Endothelial cell of umbilical vein (primary cell): ENCODE measurements around the gene SCTR. TPM values are rescaled to one million over a fixed set of nuclear protein-coding genes. Genes with fewer than 3 reads are reported as not detected.

Source experiments
- BruUV-seq: library from RNA; stranded (reverse); fragments of 400-500 nt; replicated peaks from 2 replicates; lab custom pipeline; 2021; lab: Mats Ljungman, UMichigan
- CTCF ChIA-PET: fragments of 300-600, 350-600 bp; sonication (Branson Sonifier 250); formaldehyde crosslinking; loops from one replicate; lab custom pipeline; 2021; ENCODE audit warnings: antibody characterized with exemption, inconsistent platforms; lab: Charles Lee
- POLR2A ChIA-PET: fragments of 300-600, 350-600 bp; sonication (Branson Sonifier 250); formaldehyde crosslinking; loops from one replicate; lab custom pipeline; 2021; ENCODE audit warnings: antibody characterized with exemption, inconsistent platforms; lab: Charles Lee
- DNase-seq: peaks from one replicate; pipeline ENCODE4 v3.0.0-alpha.2; 2011; ENCODE audit warnings: low read depth, low spot score
- FAIRE-seq: peaks from 2 replicates; lab custom pipeline; 2011; peaks lifted over from hg19 to GRCh38; lab: Jason Lieb, UNC
- H2AFZ ChIP-seq: 2 replicates; pipeline ENCODE4 v1.6.0; 2012; ENCODE audit warnings: low read depth, low read length, control low read depth, inconsistent platforms
- H3K27ac ChIP-seq: 2 replicates; pipeline ENCODE4 v1.5.1; 2011; ENCODE audit warnings: low read depth, mild to moderate bottlenecking, control low read depth, low read length, moderate library complexity; ENCODE audit not compliant: insufficient read depth
- H3K27me3 ChIP-seq, 2 experiments: 2 replicates each; pipeline versions ENCODE4 v1.6.0 to v1.6.1; 2011; ENCODE audit warnings: low read length in 2 of 2, mixed read lengths in 1 of 2; ENCODE audit not compliant: control insufficient read depth in 2 of 2, insufficient read depth in 2 of 2
- H3K36me3 ChIP-seq, 2 experiments: 2 replicates in 1 of 2; 3 replicates in 1 of 2; pipeline ENCODE4 v1.5.1; 2011; ENCODE audit warnings: low read length in 2 of 2, mild to moderate bottlenecking in 1 of 2, moderate library complexity in 1 of 2; ENCODE audit not compliant: control insufficient read depth in 2 of 2, insufficient read depth in 2 of 2; ENCODE audit errors: extremely low read depth in 1 of 2
- H3K4me1 ChIP-seq: 3 replicates; pipeline ENCODE4 v1.5.1; 2011; ENCODE audit warnings: mild to moderate bottlenecking, low read length; ENCODE audit not compliant: control insufficient read depth, insufficient read depth; ENCODE audit errors: extremely low read depth
- H3K4me2 ChIP-seq: 2 replicates; pipeline ENCODE4 v1.6.1; 2011; ENCODE audit warnings: low read length, control low read depth, mixed read lengths; ENCODE audit not compliant: insufficient read depth
- H3K4me3 ChIP-seq, 3 experiments: fragments of 200-600 bp in 1 of 3; sonication (generic), shearing (Covaris generic) in 1 of 3; replicated peaks in 1 of 3; 2 replicates each; pipeline ENCODE4 v1.5.1; 2011 to 2016; ENCODE audit warnings: control low read depth in 3 of 3, low read length in 3 of 3, mild to moderate bottlenecking in 2 of 3, inconsistent platforms in 1 of 3, low read depth in 1 of 3, moderate library complexity in 1 of 3; ENCODE audit not compliant: insufficient read depth in 1 of 3
- H3K79me2 ChIP-seq: 2 replicates; pipeline ENCODE4 v1.6.0; 2012; ENCODE audit warnings: low read length, inconsistent platforms; ENCODE audit not compliant: control insufficient read depth, insufficient read depth
- H3K9ac ChIP-seq: replicated peaks from 2 replicates; pipeline ENCODE3; 2011; ENCODE audit warnings: low read length, control low read depth; ENCODE audit not compliant: insufficient read depth; ENCODE audit errors: extremely low read depth
- H3K9me1 ChIP-seq: replicated peaks from 3 replicates; pipeline ENCODE4 v1.6.0; 2011; ENCODE audit warnings: mild to moderate bottlenecking, low read length; ENCODE audit not compliant: control insufficient read depth, insufficient read depth; ENCODE audit errors: extremely low read depth
- H3K9me3 ChIP-seq: replicated peaks from 2 replicates; pipeline ENCODE4 v1.5.1; 2012; ENCODE audit warnings: low read length, inconsistent platforms; ENCODE audit not compliant: control insufficient read depth, insufficient read depth
- H4K20me1 ChIP-seq: replicated peaks from 2 replicates; pipeline ENCODE3; 2011; ENCODE audit warnings: mild to moderate bottlenecking, low read length; ENCODE audit not compliant: control insufficient read depth, insufficient read depth; ENCODE audit errors: extremely low read depth
- EZH2 ChIP-seq: IDR thresholded peaks from 2 replicates; pipeline ENCODE4 v1.6.1; 2012; ENCODE audit warnings: borderline replicate concordance, low read depth, mild to moderate bottlenecking, moderate library complexity, low read length, inconsistent platforms; ENCODE audit not compliant: severe bottlenecking
- FOS ChIP-seq: IDR thresholded peaks from 2 replicates; pipeline ENCODE4 v1.6.1; 2011; ENCODE audit warnings: mild to moderate bottlenecking, low read length, moderate library complexity, borderline replicate concordance; ENCODE audit not compliant: insufficient read depth
- GATA2 ChIP-seq: IDR thresholded peaks from 2 replicates; pipeline ENCODE4 v1.7.0; 2011; ENCODE audit warnings: low read depth, mild to moderate bottlenecking, moderate library complexity, mixed read lengths, low read length; ENCODE audit not compliant: insufficient read length, insufficient read depth
- JUN ChIP-seq: IDR thresholded peaks from 2 replicates; pipeline ENCODE4 v1.6.1; 2011; ENCODE audit warnings: borderline replicate concordance, low read depth; ENCODE audit not compliant: insufficient read length, insufficient read depth
- MYC ChIP-seq: IDR thresholded peaks from one replicate; pipeline ENCODE4 v1.6.1; 2011; ENCODE audit warnings: mild to moderate bottlenecking, low read depth, low read length
- POLR2A ChIP-seq: IDR thresholded peaks from 2 replicates; pipeline ENCODE4 v1.6.1; 2012; ENCODE audit warnings: low read depth, mild to moderate bottlenecking, control low read depth, low read length
- POLR2AphosphoS5 ChIP-seq: IDR thresholded peaks from 2 replicates; pipeline ENCODE4 v1.6.1; 2012; ENCODE audit warnings: low read depth, mild to moderate bottlenecking, control low read depth, low read length, moderate library complexity; ENCODE audit not compliant: insufficient read depth
- dilution Hi-C: fragments of 300-500 bp; cut with MboI; formaldehyde crosslinking; loops from one replicate; pipeline ENCODE4 v1.15.0; 2019; ENCODE audit warnings: low sequenced_read_pairs; ENCODE audit not compliant: extremely low pct_ligation_motif_present
- intact Hi-C: fragments of 100-400 bp; cut with micrococcal nuclease; formaldehyde crosslinking; loops from one replicate; pipeline ENCODE4 v1.10.0; 2022
- polyA plus RNA-seq, 4 experiments: library from polyadenylated mRNA; depleted of rRNA in 3 of 4; stranded (reverse) in 3 of 4; unstranded in 1 of 4; fragments of >200 nt; gene quantifications; 2 replicates each; pipeline versions ENCODE4 v1.2.1 to v1.2.3, GENCODE V29; 2011 to 2012; ENCODE audit warnings: missing spikeins in 1 of 4
- total RNA-seq: library from RNA; stranded (reverse); gene quantifications from 2 replicates; pipeline ENCODE4 v1.2.3, GENCODE V29; 2021
- TF ChIP-seq, protein P1 (sequence below): IDR thresholded peaks from 2 replicates; pipeline ENCODE4 v1.6.1; 2011; ENCODE audit not compliant: insufficient read depth, insufficient read length
- TF ChIP-seq, protein P2 (sequence below), 2 donors: IDR thresholded peaks; 1 replicate in 1 of 2; 2 replicates in 1 of 2; pipeline ENCODE4 v1.5.1; 2011; ENCODE audit warnings: low read length in 2 of 2, mild to moderate bottlenecking in 2 of 2, moderate library complexity in 2 of 2, control low read depth in 1 of 2, inconsistent platforms in 1 of 2, low read depth in 1 of 2; ENCODE audit not compliant: insufficient read depth in 1 of 2; ENCODE audit errors: extremely low read depth in 1 of 2

SCTR gene
- total and polyA plus RNA-seq, 2 donors (not counting 3 experiments of a cell fraction or from before 2014, with no cell fraction given), result not detected

DNA sequence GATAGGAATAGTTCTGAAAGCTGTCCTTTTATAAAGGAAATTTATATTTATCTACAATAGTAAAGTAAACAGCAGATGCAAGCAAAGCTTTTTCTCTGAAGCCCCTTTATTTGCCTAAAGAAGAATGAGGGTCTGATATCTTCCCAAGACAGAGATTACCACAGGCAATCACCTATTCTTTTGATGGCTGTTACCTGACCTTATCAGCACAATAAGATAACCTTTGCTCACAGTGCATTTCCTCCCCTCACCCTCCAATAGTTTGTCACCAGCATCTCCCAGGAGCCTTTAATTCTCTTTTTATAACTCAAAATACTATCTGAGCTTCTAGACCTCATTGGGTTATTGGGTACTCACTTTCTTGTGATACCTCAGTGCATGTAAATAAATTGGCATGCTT, 13.5 kb upstream of the SCTR start:
- no peak for FAIRE-seq
- CTCF ChIA-PET, result interaction anchor here (2.0 kb wide), 1 partner anchor 20 kb away, joined by 5 read pairs; no protein-coding TSS in a partner anchor

More for the DNA sequence above, 13.5 kb upstream of the SCTR start:
- BruUV-seq, result no TSS peak
- no peaks in the 10 kb centered on the region for H4K20me1 ChIP-seq
- no peaks in the 10 kb centered on the region for H3K4me1 ChIP-seq
- H3K9ac ChIP-seq, result no peak overlapping the region
- intact Hi-C loops (no loop called here), dilution Hi-C loops (no loop called here)
- no peak for TF ChIP-seq POLR2A
- TF ChIP-seq FOS, result no peak
- TF ChIP-seq GATA2, result no peak
- no peak for TF ChIP-seq POLR2AphosphoS5
- TF ChIP-seq MYC, result no peak
- TF ChIP-seq JUN, result no peak
- TF ChIP-seq, protein P1, sequence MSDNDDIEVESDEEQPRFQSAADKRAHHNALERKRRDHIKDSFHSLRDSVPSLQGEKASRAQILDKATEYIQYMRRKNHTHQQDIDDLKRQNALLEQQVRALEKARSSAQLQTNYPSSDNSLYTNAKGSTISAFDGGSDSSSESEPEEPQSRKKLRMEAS, result no peak
- TF ChIP-seq, protein P2, sequence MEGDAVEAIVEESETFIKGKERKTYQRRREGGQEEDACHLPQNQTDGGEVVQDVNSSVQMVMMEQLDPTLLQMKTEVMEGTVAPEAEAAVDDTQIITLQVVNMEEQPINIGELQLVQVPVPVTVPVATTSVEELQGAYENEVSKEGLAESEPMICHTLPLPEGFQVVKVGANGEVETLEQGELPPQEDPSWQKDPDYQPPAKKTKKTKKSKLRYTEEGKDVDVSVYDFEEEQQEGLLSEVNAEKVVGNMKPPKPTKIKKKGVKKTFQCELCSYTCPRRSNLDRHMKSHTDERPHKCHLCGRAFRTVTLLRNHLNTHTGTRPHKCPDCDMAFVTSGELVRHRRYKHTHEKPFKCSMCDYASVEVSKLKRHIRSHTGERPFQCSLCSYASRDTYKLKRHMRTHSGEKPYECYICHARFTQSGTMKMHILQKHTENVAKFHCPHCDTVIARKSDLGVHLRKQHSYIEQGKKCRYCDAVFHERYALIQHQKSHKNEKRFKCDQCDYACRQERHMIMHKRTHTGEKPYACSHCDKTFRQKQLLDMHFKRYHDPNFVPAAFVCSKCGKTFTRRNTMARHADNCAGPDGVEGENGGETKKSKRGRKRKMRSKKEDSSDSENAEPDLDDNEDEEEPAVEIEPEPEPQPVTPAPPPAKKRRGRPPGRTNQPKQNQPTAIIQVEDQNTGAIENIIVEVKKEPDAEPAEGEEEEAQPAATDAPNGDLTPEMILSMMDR (IDR thresholded peaks at IDR 0.05; ENCODE audit: extremely low read depth in 1 of 2, insufficient read depth in 1 of 2, low read depth in 1 of 2, low read length in 2 of 2), result no peak
- TF ChIP-seq EZH2, result no peak
- no peak overlapping the region for H3K27ac ChIP-seq
- no peak for DNase-seq
- no peaks in the 10 kb centered on the region for H3K79me2 ChIP-seq
- H2AFZ ChIP-seq, result no peak overlapping the region
- peaks cover 0 to 2% of the 10 kb centered on the region in 2 experiments for H3K27me3 ChIP-seq
- H3K9me1 ChIP-seq, result no peaks in the 10 kb centered on the region
- no peaks in the 10 kb centered on the region for H3K36me3 ChIP-seq
- H3K9me3 ChIP-seq, result no peaks in the 10 kb centered on the region
- H3K4me2 ChIP-seq, result no peak overlapping the region
- no peak overlapping the region for H3K4me3 ChIP-seq
- POLR2A ChIA-PET, result no interaction called here
